ENCODE results near the gene OR8G5. TPM values are rescaled to one million over a fixed set of nuclear protein-coding genes. Genes with fewer than 3 reads are reported as not detected.

Gene OR8G5
- total and polyA plus RNA-seq, 2 donors, result 0.05 to 0.14 TPM

- WGBS, result 85% methylated on average over 3 of the region's 3 CpGs
Observed at GRCh38 chr11:124302347-124303125, 46.4 kb downstream of the OR8G5 start.

GRCh38 chr11:124307093-124307492 is 50.9 kb downstream of the OR8G5 start:
- Histone ChIP-seq H3K4me1 (ENCODE audit: control insufficient read depth in 2 of 2, insufficient read depth in 2 of 2, low read length in 2 of 2) (no peaks in the 10 kb centered on the region), H3K9me3 (ENCODE audit: control insufficient read depth in 2 of 2, insufficient read depth in 1 of 2, low read length in 1 of 2) (no peaks in the 10 kb centered on the region), H3K4me3 (ENCODE audit: low read length in 2 of 2) (no peak overlapping the region), H3K36me3 (ENCODE audit: control insufficient read depth in 2 of 2, insufficient read depth in 2 of 2, low read length in 1 of 2) (no peaks in the 10 kb centered on the region), H3K27me3 (ENCODE audit: control insufficient read depth in 2 of 2, insufficient read depth in 1 of 2, low read length in 1 of 2) (no peaks in the 10 kb centered on the region), H3K27ac (ENCODE audit: low read depth in 1 of 2, low read length in 1 of 2) (no peak overlapping the region)
- DNase-seq (ENCODE audit: low read depth in 6 of 9, low spot score in 9 of 9), result no peak

More at GRCh38 chr11:124302347-124303125, 46.4 kb downstream of the OR8G5 start:
- no peak for DNase-seq (ENCODE audit: low read depth in 6 of 9, low spot score in 9 of 9)
- Histone ChIP-seq H3K4me3 (ENCODE audit: low read length in 2 of 2) (no peak overlapping the region), H3K36me3 (ENCODE audit: control insufficient read depth in 2 of 2, insufficient read depth in 2 of 2, low read length in 1 of 2) (no peaks in the 10 kb centered on the region), H3K4me1 (ENCODE audit: control insufficient read depth in 2 of 2, insufficient read depth in 2 of 2, low read length in 2 of 2) (no peaks in the 10 kb centered on the region), H3K27me3 (ENCODE audit: control insufficient read depth in 2 of 2, insufficient read depth in 1 of 2, low read length in 1 of 2) (no peaks in the 10 kb centered on the region), H3K9me3 (ENCODE audit: control insufficient read depth in 2 of 2, insufficient read depth in 1 of 2, low read length in 1 of 2) (no peaks in the 10 kb centered on the region), H3K27ac (ENCODE audit: low read depth in 1 of 2, low read length in 1 of 2) (no peak overlapping the region)

GRCh38 chr11:124310721-124311120 is 54.5 kb downstream of the OR8G5 start:
- no peaks in the 10 kb centered on the region for H3K4me1 ChIP-seq (ENCODE audit: control insufficient read depth in 2 of 2, insufficient read depth in 2 of 2, low read length in 2 of 2)
- H3K36me3 ChIP-seq (ENCODE audit: control insufficient read depth in 2 of 2, insufficient read depth in 2 of 2, low read length in 1 of 2), result no peaks in the 10 kb centered on the region
- DNase-seq (ENCODE audit: low read depth in 6 of 9, low spot score in 9 of 9), result no peak
- no peak overlapping the region for H3K27ac ChIP-seq (ENCODE audit: low read depth in 1 of 2, low read length in 1 of 2)
- H3K4me3 ChIP-seq (ENCODE audit: low read length in 2 of 2), result no peak overlapping the region
- no peaks in the 10 kb centered on the region for H3K9me3 ChIP-seq (ENCODE audit: control insufficient read depth in 2 of 2, insufficient read depth in 1 of 2, low read length in 1 of 2)
- no peaks in the 10 kb centered on the region for H3K27me3 ChIP-seq (ENCODE audit: control insufficient read depth in 2 of 2, insufficient read depth in 1 of 2, low read length in 1 of 2)

GRCh38 chr11:124311269-124311668 is 55.1 kb downstream of the OR8G5 start:
- no peak overlapping the region for H3K4me3 ChIP-seq (ENCODE audit: low read length in 2 of 2)
- H3K9me3 ChIP-seq (ENCODE audit: control insufficient read depth in 2 of 2, insufficient read depth in 1 of 2, low read length in 1 of 2), result no peaks in the 10 kb centered on the region
- no peaks in the 10 kb centered on the region for H3K4me1 ChIP-seq (ENCODE audit: control insufficient read depth in 2 of 2, insufficient read depth in 2 of 2, low read length in 2 of 2)
- no peak for DNase-seq (ENCODE audit: low read depth in 6 of 9, low spot score in 9 of 9)
- no peaks in the 10 kb centered on the region for H3K36me3 ChIP-seq (ENCODE audit: control insufficient read depth in 2 of 2, insufficient read depth in 2 of 2, low read length in 1 of 2)
- 87% methylated on average over 5 of the region's 5 CpGs for WGBS
- no peak overlapping the region for H3K27ac ChIP-seq (ENCODE audit: low read depth in 1 of 2, low read length in 1 of 2)
- H3K27me3 ChIP-seq (ENCODE audit: control insufficient read depth in 2 of 2, insufficient read depth in 1 of 2, low read length in 1 of 2), result no peaks in the 10 kb centered on the region

GRCh38 chr11:124311670-124312069 is 55.5 kb downstream of the OR8G5 start:
- H3K9me3 ChIP-seq (ENCODE audit: control insufficient read depth in 2 of 2, insufficient read depth in 1 of 2, low read length in 1 of 2), result no peaks in the 10 kb centered on the region
- no peaks in the 10 kb centered on the region for H3K4me1 ChIP-seq (ENCODE audit: control insufficient read depth in 2 of 2, insufficient read depth in 2 of 2, low read length in 2 of 2)
- no peak overlapping the region for H3K4me3 ChIP-seq (ENCODE audit: low read length in 2 of 2)
- no peaks in the 10 kb centered on the region for H3K27me3 ChIP-seq (ENCODE audit: control insufficient read depth in 2 of 2, insufficient read depth in 1 of 2, low read length in 1 of 2)
- H3K27ac ChIP-seq (ENCODE audit: low read depth in 1 of 2, low read length in 1 of 2), result no peak overlapping the region
- no peaks in the 10 kb centered on the region for H3K36me3 ChIP-seq (ENCODE audit: control insufficient read depth in 2 of 2, insufficient read depth in 2 of 2, low read length in 1 of 2)
- no peak for DNase-seq (ENCODE audit: low read depth in 6 of 9, low spot score in 9 of 9)

GRCh38 chr11:124313131-124313530 is 57.0 kb downstream of the OR8G5 start:
- H3K9me3 ChIP-seq (ENCODE audit: control insufficient read depth in 2 of 2, insufficient read depth in 1 of 2, low read length in 1 of 2), result no peaks in the 10 kb centered on the region
- WGBS, result 96% methylated on average over 4 of the region's 4 CpGs

GRCh38 chr11:124313849-124314248 is 57.7 kb downstream of the OR8G5 start, which contains the start of gene OR8D1:
OR8D1 (minus strand) TSS chr11:124313949; CDS start chr11:124310766, 3,183 bp downstream.
- H3K27me3 ChIP-seq (ENCODE audit: control insufficient read depth in 2 of 2, insufficient read depth in 1 of 2, low read length in 1 of 2), result no peaks in the 10 kb centered on the region
- no peak within 1 kb of the TSS for H3K4me3 ChIP-seq (ENCODE audit: low read length in 2 of 2)
- H3K27ac ChIP-seq (ENCODE audit: low read depth in 1 of 2, low read length in 1 of 2), result no peak within 1 kb of the TSS
- H3K36me3 ChIP-seq (ENCODE audit: control insufficient read depth in 2 of 2, insufficient read depth in 2 of 2, low read length in 1 of 2), result no peaks in the 10 kb centered on the region
- H3K4me1 ChIP-seq (ENCODE audit: control insufficient read depth in 2 of 2, insufficient read depth in 2 of 2, low read length in 2 of 2), result no peaks in the 10 kb centered on the region
- DNase-seq (ENCODE audit: low read depth in 6 of 9, low spot score in 9 of 9), result no peak
- 92% methylated on average over 2 of the region's 2 CpGs for WGBS
- no peaks in the 10 kb centered on the region for H3K9me3 ChIP-seq (ENCODE audit: control insufficient read depth in 2 of 2, insufficient read depth in 1 of 2, low read length in 1 of 2)

More at GRCh38 chr11:124313131-124313530, 57.0 kb downstream of the OR8G5 start:
- DNase-seq (ENCODE audit: low read depth in 6 of 9, low spot score in 9 of 9), result no peak
- H3K4me1 ChIP-seq (ENCODE audit: control insufficient read depth in 2 of 2, insufficient read depth in 2 of 2, low read length in 2 of 2), result no peaks in the 10 kb centered on the region
- H3K36me3 ChIP-seq (ENCODE audit: control insufficient read depth in 2 of 2, insufficient read depth in 2 of 2, low read length in 1 of 2), result no peaks in the 10 kb centered on the region
- H3K27ac ChIP-seq (ENCODE audit: low read depth in 1 of 2, low read length in 1 of 2), result no peak overlapping the region
- no peaks in the 10 kb centered on the region for H3K27me3 ChIP-seq (ENCODE audit: control insufficient read depth in 2 of 2, insufficient read depth in 1 of 2, low read length in 1 of 2)
- no peak overlapping the region for H3K4me3 ChIP-seq (ENCODE audit: low read length in 2 of 2)

- DNase-seq (ENCODE audit: low read depth in 6 of 9, low spot score in 9 of 9), result no peak
- H3K36me3 ChIP-seq (ENCODE audit: control insufficient read depth in 2 of 2, insufficient read depth in 2 of 2, low read length in 1 of 2), result no peaks in the 10 kb centered on the region
- H3K4me1 ChIP-seq (ENCODE audit: control insufficient read depth in 2 of 2, insufficient read depth in 2 of 2, low read length in 2 of 2), result no peaks in the 10 kb centered on the region
- WGBS, result 70% methylated on average over 3 of the region's 3 CpGs
- H3K4me3 ChIP-seq (ENCODE audit: low read length in 2 of 2), result no peak overlapping the region
- no peaks in the 10 kb centered on the region for H3K27me3 ChIP-seq (ENCODE audit: control insufficient read depth in 2 of 2, insufficient read depth in 1 of 2, low read length in 1 of 2)
- no peaks in the 10 kb centered on the region for H3K9me3 ChIP-seq (ENCODE audit: control insufficient read depth in 2 of 2, insufficient read depth in 1 of 2, low read length in 1 of 2)
- H3K27ac ChIP-seq (ENCODE audit: low read depth in 1 of 2, low read length in 1 of 2), result no peak overlapping the region
Observed at GRCh38 chr11:124315052-124315451, 58.9 kb downstream of the OR8G5 start.
